NCI-H345 (cell line): ENCODE measurements around the gene SLC5A10.
"Not testable (repeated sequence)": the region's sequence is repeated elsewhere in the genome, so short reads cannot be mapped to it uniquely, and the experiment has no call there.

Experiments
- DNase-seq: peaks from one replicate; lab custom pipeline; 2025; lab: John Stamatoyannopoulos, UW

SLC5A10 gene

DNA sequence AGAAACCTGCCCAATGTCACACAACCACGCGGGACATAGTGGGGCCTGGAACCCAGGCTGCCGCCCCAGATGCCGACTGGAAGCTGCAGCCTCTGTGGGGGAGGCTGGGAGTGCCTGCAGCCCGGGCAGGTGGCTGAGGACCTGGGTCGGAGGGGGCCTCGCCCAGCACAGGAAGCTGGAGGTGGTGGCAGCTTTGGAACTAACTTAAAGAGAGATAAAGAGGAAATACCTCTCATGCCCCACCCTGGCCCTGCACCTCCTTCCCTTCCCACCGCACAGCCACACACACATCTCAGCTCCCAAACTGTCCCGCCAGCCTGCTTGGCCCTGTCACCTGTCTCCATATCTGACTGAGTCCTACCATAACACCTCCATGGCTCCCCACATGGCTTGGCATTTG is 88.4 kb downstream of the SLC5A10 start:
- not testable (repeated sequence) for DNase-seq

DNA sequence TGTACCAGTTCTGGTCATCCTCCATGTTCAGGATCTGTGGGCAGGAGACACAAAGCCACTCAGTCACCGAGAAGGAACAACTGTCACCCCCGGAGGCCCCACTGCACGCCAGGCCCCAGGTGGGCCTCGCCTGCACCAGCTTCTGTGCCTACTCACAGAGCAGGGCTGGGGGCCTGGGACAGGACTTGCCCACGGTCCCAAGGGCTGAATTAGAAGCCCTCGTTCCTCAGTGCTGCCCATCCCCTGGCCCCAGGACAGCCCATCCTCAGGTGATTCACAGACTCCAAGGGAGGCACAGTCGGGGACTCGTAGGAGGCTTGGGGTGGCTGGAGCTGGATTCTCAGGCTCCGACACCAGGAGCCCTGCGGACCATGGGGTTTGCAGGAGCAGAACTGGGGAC is 89.9 kb downstream of the SLC5A10 start:
- DNase-seq = not testable (repeated sequence)

DNA sequence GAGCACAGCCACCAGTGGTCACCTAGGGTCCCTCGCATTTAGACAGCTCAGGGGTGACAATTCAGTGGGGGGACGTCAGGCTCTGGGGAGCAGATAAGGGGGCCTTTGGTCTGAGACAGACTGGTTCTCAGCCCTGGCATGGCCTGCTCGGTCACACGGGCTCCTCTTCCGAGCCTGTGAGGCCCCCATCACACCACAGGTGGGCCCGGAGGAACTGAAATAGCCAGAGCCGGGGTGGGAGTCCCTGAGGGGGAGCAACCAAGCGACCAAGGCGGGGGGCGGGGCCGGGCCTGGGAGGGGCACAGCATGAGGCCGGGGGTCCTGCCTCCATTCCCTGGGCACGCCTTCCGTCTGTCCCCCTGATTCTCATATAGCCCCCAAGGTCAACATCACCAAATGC is 90.4 kb downstream of the SLC5A10 start:
- not testable (repeated sequence) for DNase-seq

DNA sequence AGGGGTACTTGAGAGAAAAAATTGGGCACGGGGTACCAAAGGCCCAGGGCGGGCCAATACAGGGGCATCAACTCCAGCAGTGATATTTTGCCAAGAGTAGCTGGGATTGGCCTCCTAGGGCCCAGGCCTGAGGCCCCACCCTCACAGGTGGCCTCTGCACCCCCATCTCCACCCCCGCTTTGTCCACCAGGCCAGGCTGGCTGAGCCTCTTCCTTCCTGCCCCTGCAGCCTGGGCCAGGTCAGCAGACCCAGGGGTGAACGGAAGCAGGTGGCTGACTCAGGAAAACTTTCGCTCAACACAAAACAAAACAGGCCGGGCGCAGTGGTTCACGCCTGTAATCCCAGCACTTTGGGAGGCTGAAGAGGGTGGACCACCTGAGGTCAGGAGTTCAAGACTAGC is 91.1 kb downstream of the SLC5A10 start:
- not testable (repeated sequence) for DNase-seq

DNA sequence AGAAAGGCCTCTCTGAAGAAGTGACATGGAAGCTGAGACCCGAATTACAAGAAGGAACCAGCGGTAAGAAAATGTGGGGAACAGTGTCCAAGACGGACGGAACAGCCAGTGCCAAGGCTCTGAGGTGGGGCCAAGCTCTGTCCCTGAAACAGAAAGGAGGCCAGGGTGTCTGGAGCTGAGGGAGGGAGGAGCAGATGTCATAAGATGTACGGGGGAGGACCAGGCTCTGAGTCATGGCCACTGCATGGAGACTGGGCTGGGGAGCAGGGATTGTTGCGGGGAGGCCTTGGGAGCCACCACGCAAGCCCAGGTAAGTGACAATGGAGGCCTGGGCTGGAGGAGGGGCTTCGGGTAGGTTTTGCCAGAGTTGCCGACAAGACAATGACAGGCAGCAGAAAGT is 92.7 kb downstream of the SLC5A10 start:
- DNase-seq = not testable (repeated sequence)

DNA sequence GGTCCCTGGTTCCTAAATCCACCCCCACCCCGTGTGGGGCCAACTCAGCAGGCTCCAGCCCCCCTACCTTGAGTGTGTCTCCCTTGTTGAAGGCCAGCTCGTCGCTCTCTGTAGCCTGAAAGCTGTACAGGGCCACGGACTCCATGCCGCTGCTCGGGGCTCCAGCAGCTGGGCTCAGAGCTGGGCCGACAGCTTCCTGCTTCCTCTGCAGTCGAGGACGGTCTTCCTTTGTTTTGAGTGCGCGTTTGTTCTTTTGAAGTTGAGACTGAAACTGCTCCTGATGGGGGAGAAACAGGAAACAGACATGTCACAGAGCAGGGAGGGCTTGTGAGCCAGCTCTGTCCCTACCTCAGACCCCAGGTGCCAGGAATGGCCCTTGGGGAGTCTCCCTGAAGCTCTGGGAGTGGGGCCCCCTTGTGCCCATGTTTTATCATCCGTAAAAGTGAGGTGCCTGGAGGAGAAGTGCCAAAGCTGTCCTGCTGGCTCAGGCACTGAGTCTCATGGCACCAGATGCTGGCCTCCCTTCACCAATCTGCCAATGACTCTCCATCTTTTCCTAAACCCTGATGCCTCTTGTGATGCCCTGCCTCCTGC is 94.9 kb downstream of the SLC5A10 start, which contains the start of gene GRAP:
Gene GRAP (minus strand): TSS at position 176 of the 594 bp plus-strand sequence. CDS start 31 bp downstream, at position 145.
- DNase-seq = not testable (repeated sequence)

DNA sequence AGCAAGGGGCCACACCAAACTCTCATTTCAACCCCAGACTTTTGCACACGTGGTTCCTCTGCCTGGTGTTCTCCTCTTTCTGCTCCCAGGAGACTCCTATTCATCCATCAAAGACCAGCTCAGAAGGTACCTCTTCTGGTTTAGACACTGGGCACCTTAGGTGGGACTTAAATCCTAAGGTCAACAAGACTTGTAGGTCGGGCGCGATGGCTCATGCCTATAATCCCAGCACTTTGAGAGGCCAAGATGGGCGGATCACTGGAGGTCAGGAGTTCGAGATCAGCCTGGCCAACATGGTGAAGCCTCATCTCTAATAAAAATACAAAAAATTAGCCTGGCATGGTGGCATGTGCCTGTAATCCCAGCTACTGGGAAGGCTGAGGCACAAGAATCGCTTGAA is 95.5 kb downstream of the SLC5A10 start:
- not testable (repeated sequence) for DNase-seq

DNA sequence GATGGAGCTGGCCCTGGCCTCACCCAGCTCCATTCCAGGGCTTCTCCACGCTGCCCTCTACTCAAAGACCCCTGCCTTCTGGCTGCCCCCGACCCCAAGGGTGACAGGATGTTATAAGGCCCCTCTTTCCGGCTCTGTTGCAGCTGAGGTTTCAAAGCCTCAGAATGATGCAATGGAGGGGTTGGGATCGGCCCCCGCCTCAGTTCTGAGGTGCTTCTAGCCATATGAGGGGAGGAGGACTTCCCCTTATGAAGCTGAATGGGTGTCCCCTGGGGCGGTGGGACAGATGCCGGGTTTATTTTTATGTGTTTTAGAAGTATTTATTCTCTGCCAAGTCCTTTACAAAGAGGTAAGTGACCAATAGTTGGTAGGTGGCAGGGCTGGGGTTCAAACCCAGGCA is 96.9 kb downstream of the SLC5A10 start:
- not testable (repeated sequence) for DNase-seq

DNA sequence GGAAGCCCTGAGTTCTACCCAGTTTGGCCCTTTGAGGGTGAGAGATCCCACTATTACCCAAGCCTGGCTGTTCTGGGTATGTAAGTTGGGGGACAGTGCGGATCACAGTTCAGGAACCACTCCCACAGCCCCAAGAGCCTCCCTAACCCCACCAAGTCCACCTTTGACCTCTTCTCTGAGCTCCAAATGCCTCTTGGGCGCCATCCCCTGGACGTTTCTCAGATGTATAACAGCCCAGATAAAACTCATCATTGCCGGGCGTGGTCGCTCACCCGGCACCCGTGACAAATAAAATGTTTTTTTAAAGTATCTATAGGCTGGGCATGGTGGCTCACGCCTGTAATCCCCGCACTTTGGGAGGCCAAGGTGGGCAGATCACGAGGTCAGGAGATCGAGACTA is 103.5 kb downstream of the SLC5A10 start:
- DNase-seq = not testable (repeated sequence)

DNA sequence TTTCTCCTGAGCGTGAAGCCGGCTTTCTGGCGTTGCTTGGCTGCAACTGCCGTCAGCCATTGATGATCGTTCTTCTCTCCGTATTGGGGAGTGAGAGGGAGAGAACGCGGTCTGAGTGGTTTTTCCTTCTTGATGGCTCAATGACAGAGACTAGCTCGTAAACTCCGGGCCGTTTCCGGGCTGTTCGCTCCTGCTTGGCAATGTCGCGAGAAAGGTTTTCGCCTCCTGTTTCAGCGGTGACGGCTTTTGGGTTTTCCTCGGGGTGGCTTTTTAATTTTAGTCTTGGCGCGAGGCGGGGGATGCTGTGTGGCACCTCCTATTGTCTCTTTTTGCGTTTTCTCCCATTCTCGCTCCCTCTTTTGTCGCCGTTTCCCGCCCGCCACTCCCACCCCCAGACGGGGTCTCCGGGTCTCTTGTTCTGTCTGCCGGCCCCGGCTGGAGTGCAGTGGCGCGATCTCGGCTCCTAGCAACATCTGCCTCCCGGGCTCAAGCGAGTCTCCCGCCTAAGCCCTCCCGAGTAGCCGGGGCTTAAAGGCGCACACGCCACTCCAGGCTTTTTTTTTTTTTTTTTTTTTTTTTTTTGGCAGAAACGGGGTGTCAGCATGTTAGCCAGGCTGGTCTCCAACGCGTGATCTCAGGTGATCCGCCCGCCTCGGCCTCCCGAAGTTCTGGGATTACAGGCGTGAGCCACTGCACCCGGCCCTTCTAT is 110.2 kb downstream of the SLC5A10 start:
- DNase-seq = not testable (repeated sequence)

DNA sequence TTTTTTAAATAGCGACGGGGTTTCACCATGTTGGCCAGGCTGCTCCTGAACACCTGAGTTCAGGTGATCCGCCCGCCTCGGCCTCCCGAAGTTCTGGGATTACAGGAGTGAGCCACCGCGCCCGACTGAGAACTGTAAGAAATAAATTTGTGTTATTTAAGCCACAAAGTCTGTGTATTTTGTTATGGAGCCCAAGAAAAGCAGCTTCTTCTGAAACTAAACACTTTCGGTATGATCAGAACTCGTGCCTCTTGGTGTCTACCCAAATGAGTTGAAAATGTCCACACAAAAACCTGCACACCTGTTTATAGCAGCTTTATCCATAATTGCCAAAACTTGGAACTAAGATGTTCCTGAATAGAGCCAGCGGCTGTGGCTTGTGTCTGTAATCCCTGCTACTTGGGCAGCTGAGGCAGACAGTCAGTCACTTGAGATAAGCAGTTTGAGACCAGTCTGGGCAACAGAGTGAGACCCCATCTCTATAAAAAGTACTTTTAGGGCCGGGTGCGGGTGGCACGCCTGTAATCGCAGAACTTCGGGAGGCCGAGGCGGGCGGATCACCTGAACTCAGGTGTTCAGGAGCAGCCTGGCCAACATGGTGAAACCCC is 110.9 kb downstream of the SLC5A10 start:
- DNase-seq = not testable (repeated sequence)

DNA sequence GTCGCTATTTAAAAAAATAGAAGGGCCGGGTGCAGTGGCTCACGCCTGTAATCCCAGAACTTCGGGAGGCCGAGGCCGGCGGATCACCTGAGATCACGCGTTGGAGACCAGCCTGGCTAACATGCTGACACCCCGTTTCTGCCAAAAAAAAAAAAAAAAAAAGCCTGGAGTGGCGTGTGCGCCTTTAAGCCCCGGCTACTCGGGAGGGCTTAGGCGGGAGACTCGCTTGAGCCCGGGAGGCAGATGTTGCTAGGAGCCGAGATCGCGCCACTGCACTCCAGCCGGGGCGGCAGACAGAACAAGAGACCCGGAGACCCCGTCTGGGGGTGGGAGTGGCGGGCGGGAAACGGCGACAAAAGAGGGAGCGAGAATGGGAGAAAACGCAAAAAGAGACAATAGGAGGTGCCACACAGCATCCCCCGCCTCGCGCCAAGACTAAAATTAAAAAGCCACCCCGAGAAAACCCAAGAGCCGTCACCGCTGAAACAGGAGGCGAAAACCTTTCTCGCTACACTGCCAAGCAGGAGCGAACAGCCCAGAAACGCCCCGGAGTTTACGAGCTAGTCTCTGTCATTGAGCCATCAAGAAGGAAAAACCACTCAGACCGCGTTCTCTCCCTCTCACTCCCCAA is 111.5 kb downstream of the SLC5A10 start:
- not testable (repeated sequence) for DNase-seq

DNA sequence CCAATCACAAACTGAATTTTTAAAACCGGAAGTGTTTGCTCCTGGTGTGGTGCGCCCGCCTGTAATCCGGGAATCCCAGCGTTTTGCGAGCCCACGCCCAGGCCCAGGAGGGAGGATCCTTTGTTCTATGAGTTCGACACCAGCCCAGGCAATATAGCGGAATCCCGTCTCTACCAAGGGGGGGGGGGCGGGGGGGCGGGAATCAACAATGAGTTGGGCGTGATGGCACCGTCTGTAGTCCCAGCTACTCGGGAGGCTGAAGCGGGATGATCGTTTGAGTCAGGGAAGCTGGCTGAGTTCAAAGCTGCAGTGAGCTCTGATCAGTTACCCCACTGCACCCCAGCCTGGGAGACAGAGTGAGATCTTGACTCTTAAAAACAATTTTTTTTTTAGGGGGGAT is 112.4 kb downstream of the SLC5A10 start:
- not testable (repeated sequence) for DNase-seq

DNA sequence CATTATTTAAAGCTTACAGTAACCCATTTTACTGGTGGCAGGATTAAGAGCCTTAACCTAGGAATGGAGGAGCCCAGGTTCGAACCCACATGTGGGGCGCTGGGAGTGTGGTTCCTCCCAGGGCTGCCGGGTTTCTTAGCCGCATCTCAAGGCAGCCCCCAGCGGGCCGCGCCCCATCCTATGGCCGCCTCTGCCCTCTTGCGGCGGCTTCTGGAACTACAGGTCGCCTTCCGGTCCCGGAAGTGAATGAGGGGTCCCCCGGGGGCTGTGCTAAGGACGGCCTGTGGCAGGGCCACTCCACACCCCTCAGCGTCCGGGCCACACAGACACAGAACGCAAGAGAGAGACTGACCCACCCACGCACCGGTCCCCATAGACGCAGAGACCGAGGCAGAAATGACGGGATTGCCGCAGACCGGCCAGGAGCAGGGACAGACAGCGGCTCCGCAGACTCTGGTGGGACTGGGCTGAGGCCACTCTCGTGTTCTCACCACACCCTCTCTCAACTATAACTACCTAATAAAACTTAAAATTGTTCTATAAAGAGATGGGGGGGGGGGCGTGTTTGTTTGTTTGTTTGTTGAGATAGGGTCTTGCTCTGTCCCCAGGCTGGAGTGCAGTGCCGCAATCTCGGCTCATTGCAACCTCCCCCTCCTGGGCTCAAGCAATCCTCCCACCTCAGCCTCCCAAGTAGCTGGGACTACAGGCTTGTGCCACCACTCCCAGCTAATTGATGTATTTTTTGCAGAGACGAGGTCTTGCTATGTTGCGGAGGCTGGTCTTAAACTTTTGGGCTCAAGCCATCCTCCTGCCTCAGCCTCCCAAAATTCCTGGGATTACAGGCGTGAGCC is 118.6 kb downstream of the SLC5A10 start:
- not testable (repeated sequence) for DNase-seq
